ENCODE data around the gene FADS2.
A peak's percentile ranks its signal among the peaks of the same experiment; 100 is the strongest.

FADS2 gene

DNA sequence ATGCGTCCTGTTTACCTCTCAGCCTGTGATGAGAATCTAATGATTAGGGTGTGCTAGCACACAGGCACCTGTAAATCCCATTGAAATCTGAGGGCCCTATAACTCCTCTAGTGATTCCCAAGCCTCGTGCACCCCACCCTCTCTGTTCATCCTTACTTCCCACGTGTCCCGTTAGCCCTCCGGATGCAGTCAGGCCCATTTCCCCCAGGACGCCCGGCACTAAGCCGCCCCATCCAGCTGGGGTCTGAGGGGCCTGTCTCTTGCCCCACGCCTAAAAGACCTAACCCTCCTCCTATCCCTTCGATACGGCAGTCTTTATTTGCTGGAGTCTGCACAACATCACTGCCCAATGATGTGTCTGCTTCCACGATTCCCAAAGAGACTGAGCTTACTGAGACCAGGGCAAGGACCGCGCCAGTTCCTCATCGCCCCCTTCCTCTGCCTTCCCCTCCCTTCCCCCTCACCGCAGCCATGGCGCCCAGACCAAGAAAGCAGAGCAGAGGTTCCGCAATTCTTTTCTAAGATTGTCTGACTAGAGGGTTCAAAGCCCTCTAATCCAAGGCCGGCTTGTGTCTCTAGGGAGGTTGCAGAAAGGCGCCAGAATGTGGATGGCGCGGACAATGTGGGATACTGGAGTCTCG is 1.1 kb upstream of the FADS2 start:
- no peak overlapping the region for H3K27ac ChIP-seq (ENCODE audit: insufficient read depth, low read length, poor library complexity, severe bottlenecking)
- no peaks in the 10 kb centered on the region for H3K36me3 ChIP-seq (ENCODE audit: control insufficient read depth, insufficient read depth, low read length)
- H3K4me3 ChIP-seq (ENCODE audit: insufficient read depth, low read depth, low read length, poor library complexity, severe bottlenecking), result peak overlapping the region; percentile 57
- H3K27me3 ChIP-seq (replicated peaks; ENCODE audit: control insufficient read depth, insufficient read depth, low read length, poor library complexity, severe bottlenecking), result peaks cover 16% of the 10 kb centered on the region
- no peak for DNase-seq
- peaks cover 23% of the 10 kb centered on the region for H3K4me1 ChIP-seq (ENCODE audit: control insufficient read depth, insufficient read depth, low read length, poor library complexity, severe bottlenecking)
- no peaks in the 10 kb centered on the region for H3K9me3 ChIP-seq (ENCODE audit: control insufficient read depth, low read length)

DNA sequence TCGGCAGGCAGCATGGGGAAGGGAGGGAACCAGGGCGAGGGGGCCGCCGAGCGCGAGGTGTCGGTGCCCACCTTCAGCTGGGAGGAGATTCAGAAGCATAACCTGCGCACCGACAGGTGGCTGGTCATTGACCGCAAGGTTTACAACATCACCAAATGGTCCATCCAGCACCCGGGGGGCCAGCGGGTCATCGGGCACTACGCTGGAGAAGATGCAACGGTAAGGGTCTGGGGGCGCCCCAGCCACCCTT is 204 bp downstream of the FADS2 start:
- DNase-seq, result no peak
- Histone ChIP-seq H3K27me3 (replicated peaks; ENCODE audit: control insufficient read depth, insufficient read depth, low read length, poor library complexity, severe bottlenecking) (peaks cover 16% of the 10 kb centered on the region), H3K27ac (ENCODE audit: insufficient read depth, low read length, poor library complexity, severe bottlenecking) (no peak overlapping the region), H3K9me3 (ENCODE audit: control insufficient read depth, low read length) (no peaks in the 10 kb centered on the region), H3K4me1 (ENCODE audit: control insufficient read depth, insufficient read depth, low read length, poor library complexity, severe bottlenecking) (peaks cover 23% of the 10 kb centered on the region), H3K36me3 (ENCODE audit: control insufficient read depth, insufficient read depth, low read length) (no peaks in the 10 kb centered on the region), H3K4me3 (ENCODE audit: insufficient read depth, low read depth, low read length, poor library complexity, severe bottlenecking) (peak overlapping the region; percentile 57)

DNA sequence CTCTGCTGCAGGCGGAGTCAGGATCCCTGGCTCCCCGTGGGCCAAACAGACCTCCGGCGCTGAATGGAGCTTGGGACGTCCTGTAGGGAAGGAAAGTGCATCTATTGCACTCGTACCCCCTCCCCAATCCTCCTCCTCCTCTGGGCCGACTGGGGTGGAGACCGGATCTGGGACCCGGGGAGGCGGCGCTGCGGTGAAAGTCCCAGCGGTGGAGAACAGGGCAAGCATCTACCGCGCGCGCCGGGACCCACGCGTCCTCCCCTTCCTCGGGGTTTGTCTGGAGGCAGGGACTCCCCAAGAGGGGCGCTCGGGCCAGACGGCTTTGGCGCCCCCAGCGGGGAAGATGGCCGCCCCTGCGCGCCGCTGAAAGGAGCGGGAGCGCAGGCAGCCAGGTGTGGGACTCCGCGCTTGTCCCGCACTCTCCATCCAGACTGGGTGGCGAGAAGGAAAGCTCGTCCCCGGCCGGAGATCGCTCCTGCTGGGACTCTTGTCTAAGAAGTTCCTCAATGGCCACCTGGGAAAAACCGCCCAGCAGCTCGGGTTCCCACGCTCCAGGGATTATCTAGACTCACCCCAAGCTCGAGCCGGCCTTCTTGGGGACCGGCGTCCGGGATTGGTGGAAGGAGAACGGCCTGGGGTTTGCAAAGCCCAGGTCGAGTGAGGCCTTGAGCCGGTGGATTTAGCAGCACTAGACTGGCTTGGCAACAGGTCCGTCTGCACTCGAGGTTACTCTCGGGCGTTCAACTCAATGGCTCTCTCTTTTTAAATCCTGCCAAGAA is 718 bp downstream of the FADS2 start:
- H3K4me3 ChIP-seq (ENCODE audit: insufficient read depth, low read depth, low read length, poor library complexity, severe bottlenecking), result peak overlapping the region; percentile 57
- peak in 1 of 3 donors; percentile 37 for DNase-seq
- no peak overlapping the region for H3K27ac ChIP-seq (ENCODE audit: insufficient read depth, low read length, poor library complexity, severe bottlenecking)
- peaks cover 16% of the 10 kb centered on the region for H3K27me3 ChIP-seq (replicated peaks; ENCODE audit: control insufficient read depth, insufficient read depth, low read length, poor library complexity, severe bottlenecking)
- peaks cover 26% of the 10 kb centered on the region for H3K4me1 ChIP-seq (ENCODE audit: control insufficient read depth, insufficient read depth, low read length, poor library complexity, severe bottlenecking)
- no peaks in the 10 kb centered on the region for H3K36me3 ChIP-seq (ENCODE audit: control insufficient read depth, insufficient read depth, low read length)
- H3K9me3 ChIP-seq (ENCODE audit: control insufficient read depth, low read length), result no peaks in the 10 kb centered on the region

DNA sequence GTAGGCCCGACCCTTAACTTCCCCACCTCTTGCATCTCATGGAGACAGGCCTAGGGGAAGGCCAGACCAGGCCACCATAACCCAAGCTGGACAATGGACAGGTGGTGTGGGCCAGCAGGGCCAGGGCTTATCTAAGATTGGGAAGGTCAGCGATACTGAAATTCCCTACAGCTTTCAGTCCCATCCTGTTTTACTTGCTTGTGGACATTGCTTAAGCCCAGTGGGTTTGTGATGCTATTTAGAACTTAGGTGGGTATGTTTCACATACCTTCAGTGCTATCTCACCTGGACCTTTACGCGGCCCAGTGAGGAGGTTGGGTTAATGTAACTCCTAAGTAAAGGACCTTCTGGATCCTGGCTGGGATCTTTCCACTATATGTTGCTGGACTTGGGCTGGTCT is 1.7 kb downstream of the FADS2 start:
- Histone ChIP-seq H3K27ac (ENCODE audit: insufficient read depth, low read length, poor library complexity, severe bottlenecking) (no peak overlapping the region), H3K4me3 (ENCODE audit: insufficient read depth, low read depth, low read length, poor library complexity, severe bottlenecking) (no peak overlapping the region), H3K4me1 (ENCODE audit: control insufficient read depth, insufficient read depth, low read length, poor library complexity, severe bottlenecking) (peaks cover 35% of the 10 kb centered on the region), H3K27me3 (replicated peaks; ENCODE audit: control insufficient read depth, insufficient read depth, low read length, poor library complexity, severe bottlenecking) (peaks cover 16% of the 10 kb centered on the region), H3K36me3 (ENCODE audit: control insufficient read depth, insufficient read depth, low read length) (no peaks in the 10 kb centered on the region), H3K9me3 (ENCODE audit: control insufficient read depth, low read length) (no peaks in the 10 kb centered on the region)
- DNase-seq, result no peak

DNA sequence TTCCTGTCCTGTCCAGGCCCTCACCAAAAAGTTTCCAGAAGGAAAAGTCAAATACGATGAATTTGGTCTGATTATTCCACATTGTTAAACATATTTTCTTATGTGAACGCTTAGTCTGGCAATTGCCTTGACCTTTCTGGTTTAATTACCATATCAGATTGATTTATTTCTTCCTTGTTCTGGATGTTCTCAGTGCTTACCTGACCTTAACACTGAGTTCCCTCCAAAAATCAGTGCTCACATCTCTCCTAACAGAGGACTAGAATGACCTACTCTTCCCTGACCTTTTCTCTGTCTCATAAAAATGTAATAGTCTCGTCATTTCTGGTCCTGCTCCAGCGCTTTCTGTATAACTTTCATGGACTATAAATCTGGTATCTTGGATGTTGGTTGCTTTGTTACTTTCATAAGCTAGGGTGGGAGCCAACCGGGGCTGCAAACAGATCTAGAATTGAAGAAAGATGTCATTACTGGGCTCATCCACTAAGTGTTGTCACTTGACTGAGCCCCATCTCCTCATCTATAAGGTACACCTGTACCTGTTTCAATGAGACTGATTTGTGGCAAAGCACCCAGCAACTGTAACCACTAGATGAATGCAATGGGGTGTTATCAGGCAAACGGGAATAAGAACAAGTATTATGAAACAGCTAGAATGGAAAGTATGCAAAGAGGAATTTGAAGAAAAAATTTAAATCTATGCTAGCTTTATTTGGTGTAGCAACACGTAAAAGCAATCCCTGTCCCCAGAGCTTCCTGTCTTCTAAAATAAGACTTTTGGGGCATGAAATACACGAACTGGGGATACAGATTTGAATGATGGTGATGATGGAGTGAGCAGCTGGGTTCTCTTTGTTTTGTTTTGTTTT is 2.4 kb downstream of the FADS2 start:
- H3K4me3 ChIP-seq (ENCODE audit: insufficient read depth, low read depth, low read length, poor library complexity, severe bottlenecking), result no peak overlapping the region
- no peak for DNase-seq
- H3K36me3 ChIP-seq (ENCODE audit: control insufficient read depth, insufficient read depth, low read length), result no peaks in the 10 kb centered on the region
- no peak overlapping the region for H3K27ac ChIP-seq (ENCODE audit: insufficient read depth, low read length, poor library complexity, severe bottlenecking)
- H3K27me3 ChIP-seq (replicated peaks; ENCODE audit: control insufficient read depth, insufficient read depth, low read length, poor library complexity, severe bottlenecking), result peaks cover 16% of the 10 kb centered on the region
- no peaks in the 10 kb centered on the region for H3K9me3 ChIP-seq (ENCODE audit: control insufficient read depth, low read length)
- H3K4me1 ChIP-seq (ENCODE audit: control insufficient read depth, insufficient read depth, low read length, poor library complexity, severe bottlenecking), result peaks cover 40% of the 10 kb centered on the region

DNA sequence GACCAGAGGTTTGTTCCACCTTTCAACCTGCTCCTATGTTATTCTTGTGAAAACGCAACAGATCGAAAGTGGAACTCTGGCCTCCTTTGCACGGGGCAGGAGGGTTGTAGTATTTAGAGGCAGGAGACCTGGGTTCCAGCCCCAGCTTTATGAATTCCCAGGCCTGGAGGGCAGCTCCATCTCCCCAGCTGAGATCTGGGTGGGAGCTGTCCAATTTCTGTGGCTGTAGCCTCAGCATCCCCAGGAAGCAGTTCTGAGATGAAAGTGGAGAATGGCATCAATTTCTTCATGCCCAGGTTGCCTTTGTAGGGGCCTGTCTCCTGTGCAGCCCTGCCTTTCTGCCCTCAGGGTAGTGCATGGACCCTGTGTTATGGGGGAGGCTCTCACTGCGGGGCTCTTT is 4.1 kb downstream of the FADS2 start:
- H3K36me3 ChIP-seq (ENCODE audit: control insufficient read depth, insufficient read depth, low read length), result no peaks in the 10 kb centered on the region
- H3K27me3 ChIP-seq (replicated peaks; ENCODE audit: control insufficient read depth, insufficient read depth, low read length, poor library complexity, severe bottlenecking), result peaks cover 16% of the 10 kb centered on the region
- H3K4me3 ChIP-seq (ENCODE audit: insufficient read depth, low read depth, low read length, poor library complexity, severe bottlenecking), result no peak overlapping the region
- DNase-seq, result no peak
- no peak overlapping the region for H3K27ac ChIP-seq (ENCODE audit: insufficient read depth, low read length, poor library complexity, severe bottlenecking)
- H3K9me3 ChIP-seq (ENCODE audit: control insufficient read depth, low read length), result no peaks in the 10 kb centered on the region
- peaks cover 39% of the 10 kb centered on the region for H3K4me1 ChIP-seq (ENCODE audit: control insufficient read depth, insufficient read depth, low read length, poor library complexity, severe bottlenecking)

DNA sequence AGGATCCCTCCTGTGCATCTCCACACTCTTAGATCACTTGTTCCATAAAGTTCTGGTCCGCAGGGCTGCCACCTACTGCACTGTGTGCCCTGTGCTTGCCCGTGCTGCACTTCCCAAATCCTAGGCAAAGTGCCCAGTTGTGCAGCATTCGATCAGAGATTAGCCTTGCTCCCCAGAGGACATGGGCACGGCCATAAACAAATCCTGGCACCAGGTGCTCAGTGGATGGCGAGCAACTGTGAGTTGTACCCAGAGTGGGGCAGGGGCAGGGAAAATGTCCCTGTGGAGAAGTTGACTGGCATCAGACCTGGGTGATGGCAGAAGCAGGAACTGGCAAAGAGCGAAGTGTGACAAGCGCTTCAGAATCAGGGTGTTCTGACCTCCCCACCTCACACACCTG is 4.7 kb downstream of the FADS2 start:
- H3K36me3 ChIP-seq (ENCODE audit: control insufficient read depth, insufficient read depth, low read length), result no peaks in the 10 kb centered on the region
- no peak overlapping the region for H3K27ac ChIP-seq (ENCODE audit: insufficient read depth, low read length, poor library complexity, severe bottlenecking)
- no peaks in the 10 kb centered on the region for H3K9me3 ChIP-seq (ENCODE audit: control insufficient read depth, low read length)
- H3K4me1 ChIP-seq (ENCODE audit: control insufficient read depth, insufficient read depth, low read length, poor library complexity, severe bottlenecking), result peaks cover 33% of the 10 kb centered on the region
- peaks cover 12% of the 10 kb centered on the region for H3K27me3 ChIP-seq (replicated peaks; ENCODE audit: control insufficient read depth, insufficient read depth, low read length, poor library complexity, severe bottlenecking)
- DNase-seq, result no peak
- no peak overlapping the region for H3K4me3 ChIP-seq (ENCODE audit: insufficient read depth, low read depth, low read length, poor library complexity, severe bottlenecking)

DNA sequence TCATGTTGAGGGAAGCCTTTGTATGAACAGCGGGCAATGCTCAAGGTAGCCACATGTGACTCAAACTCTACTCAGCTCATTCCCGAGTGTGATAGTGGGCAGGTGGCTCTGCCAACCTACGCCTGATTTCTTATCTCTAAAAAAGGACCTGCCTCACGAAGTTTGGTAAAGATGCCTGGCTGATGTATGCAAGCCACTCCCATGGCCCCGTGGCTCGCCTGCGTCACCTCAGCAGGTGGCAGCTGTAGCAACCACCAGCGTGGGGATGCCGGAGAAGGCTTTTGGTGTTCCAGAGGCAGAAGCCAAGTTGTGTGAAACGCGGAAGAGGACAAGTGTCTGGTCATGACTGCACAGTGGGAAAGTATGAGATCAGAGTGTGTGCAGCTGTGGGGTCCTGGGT is 5.4 kb downstream of the FADS2 start:
- H3K9me3 ChIP-seq (ENCODE audit: control insufficient read depth, low read length), result no peaks in the 10 kb centered on the region
- H3K36me3 ChIP-seq (ENCODE audit: control insufficient read depth, insufficient read depth, low read length), result no peaks in the 10 kb centered on the region
- peaks cover 9% of the 10 kb centered on the region for H3K27me3 ChIP-seq (replicated peaks; ENCODE audit: control insufficient read depth, insufficient read depth, low read length, poor library complexity, severe bottlenecking)
- H3K4me3 ChIP-seq (ENCODE audit: insufficient read depth, low read depth, low read length, poor library complexity, severe bottlenecking), result no peak overlapping the region
- H3K4me1 ChIP-seq (ENCODE audit: control insufficient read depth, insufficient read depth, low read length, poor library complexity, severe bottlenecking), result peaks cover 26% of the 10 kb centered on the region
- no peak overlapping the region for H3K27ac ChIP-seq (ENCODE audit: insufficient read depth, low read length, poor library complexity, severe bottlenecking)
- peak in 1 of 3 donors; percentile 44 for DNase-seq

DNA sequence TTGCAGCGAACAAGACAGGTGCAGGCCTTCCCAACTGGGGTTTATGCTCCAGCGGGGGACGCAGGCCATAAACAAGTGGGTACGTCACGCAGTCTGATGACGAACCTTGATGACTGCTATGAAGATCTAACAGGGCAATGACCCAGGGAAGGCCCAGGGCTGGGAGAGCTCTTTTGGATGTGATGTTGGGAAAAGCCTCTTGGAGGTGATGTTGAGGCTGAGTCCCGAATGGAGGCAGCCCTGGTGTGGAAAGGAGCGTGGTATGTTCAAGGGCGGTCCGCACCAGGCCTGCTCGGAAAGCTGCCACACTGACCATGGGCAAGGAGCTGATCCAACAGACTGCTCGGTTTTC is 5.8 kb downstream of the FADS2 start:
- Histone ChIP-seq H3K27ac (ENCODE audit: insufficient read depth, low read length, poor library complexity, severe bottlenecking) (no peak overlapping the region), H3K27me3 (replicated peaks; ENCODE audit: control insufficient read depth, insufficient read depth, low read length, poor library complexity, severe bottlenecking) (peaks cover 8% of the 10 kb centered on the region), H3K4me1 (ENCODE audit: control insufficient read depth, insufficient read depth, low read length, poor library complexity, severe bottlenecking) (peaks cover 22% of the 10 kb centered on the region), H3K4me3 (ENCODE audit: insufficient read depth, low read depth, low read length, poor library complexity, severe bottlenecking) (no peak overlapping the region), H3K36me3 (ENCODE audit: control insufficient read depth, insufficient read depth, low read length) (no peaks in the 10 kb centered on the region), H3K9me3 (ENCODE audit: control insufficient read depth, low read length) (no peaks in the 10 kb centered on the region)
- no peak for DNase-seq
